ENCODE measurements around the gene ATP8A1. TPM values are rescaled to one million over a fixed set of nuclear protein-coding genes. Genes with fewer than 3 reads are reported as not detected.

ATP8A1 gene
- total and polyA plus RNA-seq, 2 of the 8 experiments (the other 6 are each of a cell fraction or from before 2014, with no cell fraction given) = 3.7 to 14.9 TPM

DNA sequence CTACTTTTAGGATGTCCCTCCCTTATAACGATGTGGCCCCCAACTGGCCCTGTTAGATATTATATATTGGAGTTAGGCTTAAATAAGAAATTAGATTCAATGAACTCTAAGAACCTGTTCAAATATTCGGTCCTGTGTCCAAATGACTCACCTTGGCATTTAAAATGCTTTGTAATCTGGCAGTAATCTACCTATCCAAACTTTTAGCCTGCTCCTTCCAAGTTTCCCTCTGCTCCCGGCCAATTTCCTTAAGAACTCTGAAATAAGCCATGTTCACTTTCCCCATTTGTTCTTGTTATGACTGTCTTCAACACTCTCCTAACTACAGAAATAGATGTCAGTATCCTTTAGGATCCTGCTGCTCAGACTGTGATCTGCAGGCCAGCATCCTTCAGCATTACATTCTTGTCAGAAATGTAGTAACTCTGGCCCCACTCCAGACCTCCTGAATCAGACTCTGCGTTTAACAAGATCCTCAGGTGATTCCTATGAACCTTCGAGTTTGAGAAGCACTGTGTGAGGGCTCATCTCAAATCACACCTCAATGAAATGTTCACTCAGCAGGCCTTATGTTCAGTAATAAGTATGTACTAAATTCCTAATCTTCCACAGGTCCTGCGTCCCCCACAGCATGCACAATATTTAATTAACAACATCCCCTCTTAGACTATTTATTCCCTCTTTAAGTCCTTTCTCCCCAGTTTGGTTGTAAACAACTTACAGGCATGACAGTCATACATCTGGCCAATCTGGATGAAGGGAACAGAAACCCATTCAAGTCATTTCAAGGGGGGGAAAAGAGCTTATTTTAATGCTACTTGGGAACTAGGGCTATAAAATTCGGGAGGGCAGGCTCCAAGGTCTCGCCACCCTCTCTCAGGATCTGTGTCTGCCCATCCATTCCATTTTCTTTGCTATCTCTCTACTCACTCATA lies 3.0 kb downstream of the ATP8A1 start (continued):
- TF ChIP-seq, protein P1, sequence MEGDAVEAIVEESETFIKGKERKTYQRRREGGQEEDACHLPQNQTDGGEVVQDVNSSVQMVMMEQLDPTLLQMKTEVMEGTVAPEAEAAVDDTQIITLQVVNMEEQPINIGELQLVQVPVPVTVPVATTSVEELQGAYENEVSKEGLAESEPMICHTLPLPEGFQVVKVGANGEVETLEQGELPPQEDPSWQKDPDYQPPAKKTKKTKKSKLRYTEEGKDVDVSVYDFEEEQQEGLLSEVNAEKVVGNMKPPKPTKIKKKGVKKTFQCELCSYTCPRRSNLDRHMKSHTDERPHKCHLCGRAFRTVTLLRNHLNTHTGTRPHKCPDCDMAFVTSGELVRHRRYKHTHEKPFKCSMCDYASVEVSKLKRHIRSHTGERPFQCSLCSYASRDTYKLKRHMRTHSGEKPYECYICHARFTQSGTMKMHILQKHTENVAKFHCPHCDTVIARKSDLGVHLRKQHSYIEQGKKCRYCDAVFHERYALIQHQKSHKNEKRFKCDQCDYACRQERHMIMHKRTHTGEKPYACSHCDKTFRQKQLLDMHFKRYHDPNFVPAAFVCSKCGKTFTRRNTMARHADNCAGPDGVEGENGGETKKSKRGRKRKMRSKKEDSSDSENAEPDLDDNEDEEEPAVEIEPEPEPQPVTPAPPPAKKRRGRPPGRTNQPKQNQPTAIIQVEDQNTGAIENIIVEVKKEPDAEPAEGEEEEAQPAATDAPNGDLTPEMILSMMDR (IDR thresholded peaks at IDR 0.05; ENCODE audit: control extremely low read depth in 1 of 3, insufficient read depth in 1 of 3, low read depth in 1 of 3, low read length in 3 of 3) = no peak
- TF ChIP-seq, protein P2, sequence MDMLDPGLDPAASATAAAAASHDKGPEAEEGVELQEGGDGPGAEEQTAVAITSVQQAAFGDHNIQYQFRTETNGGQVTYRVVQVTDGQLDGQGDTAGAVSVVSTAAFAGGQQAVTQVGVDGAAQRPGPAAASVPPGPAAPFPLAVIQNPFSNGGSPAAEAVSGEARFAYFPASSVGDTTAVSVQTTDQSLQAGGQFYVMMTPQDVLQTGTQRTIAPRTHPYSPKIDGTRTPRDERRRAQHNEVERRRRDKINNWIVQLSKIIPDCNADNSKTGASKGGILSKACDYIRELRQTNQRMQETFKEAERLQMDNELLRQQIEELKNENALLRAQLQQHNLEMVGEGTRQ (IDR thresholded peaks at IDR 0.05; ENCODE audit: low read length) = no peak
- TF ChIP-seq ZNF274 (IDR thresholded peaks at IDR 0.05; ENCODE audit: borderline replicate concordance, extremely low read depth, low read length) (no peak), RFX5 (IDR thresholded peaks at IDR 0.05; ENCODE audit: borderline replicate concordance, low read depth, low read length) (no peak), POU5F1 (IDR thresholded peaks at IDR 0.05; ENCODE audit: low read depth, low read length) (no peak), GABPA (IDR thresholded peaks at IDR 0.05; ENCODE audit: borderline replicate concordance, insufficient read depth, low read length) (no peak), SIX5 (IDR thresholded peaks at IDR 0.05; ENCODE audit: low read depth, low read length) (no peak), RXRA (IDR thresholded peaks at IDR 0.05; ENCODE audit: insufficient read depth, low read depth, low read length) (no peak)
- TF ChIP-seq, protein P3, sequence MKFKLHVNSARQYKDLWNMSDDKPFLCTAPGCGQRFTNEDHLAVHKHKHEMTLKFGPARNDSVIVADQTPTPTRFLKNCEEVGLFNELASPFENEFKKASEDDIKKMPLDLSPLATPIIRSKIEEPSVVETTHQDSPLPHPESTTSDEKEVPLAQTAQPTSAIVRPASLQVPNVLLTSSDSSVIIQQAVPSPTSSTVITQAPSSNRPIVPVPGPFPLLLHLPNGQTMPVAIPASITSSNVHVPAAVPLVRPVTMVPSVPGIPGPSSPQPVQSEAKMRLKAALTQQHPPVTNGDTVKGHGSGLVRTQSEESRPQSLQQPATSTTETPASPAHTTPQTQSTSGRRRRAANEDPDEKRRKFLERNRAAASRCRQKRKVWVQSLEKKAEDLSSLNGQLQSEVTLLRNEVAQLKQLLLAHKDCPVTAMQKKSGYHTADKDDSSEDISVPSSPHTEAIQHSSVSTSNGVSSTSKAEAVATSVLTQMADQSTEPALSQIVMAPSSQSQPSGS (IDR thresholded peaks at IDR 0.05; ENCODE audit: low read length) = no peak
